K562 (cell line): ENCODE results near the gene PTPN14. TPM values are rescaled to one million over a fixed set of nuclear protein-coding genes. Genes with fewer than 3 reads are reported as not detected.
A peak's percentile ranks its signal among the peaks of the same experiment; 100 is the strongest.

ENCODE experiments used
- ATAC-seq: fragments of 200-7000 bp; cut with Tn5 transposase; 3 replicates; pipeline ENCODE4 v1.9.1; 2020; ENCODE audit warnings: moderate library complexity
- BruUV-seq: library from RNA; stranded (reverse); fragments of 400-500 nt; replicated peaks from 2 replicates; lab custom pipeline; 2021; lab: Mats Ljungman, UMichigan
- CTCF ChIA-PET: fragments of 300-600 bp; formaldehyde crosslinking; extraction: SDS; loops from one replicate; lab custom pipeline; 2021; ENCODE audit warnings: low intra/inter-chr PET ratio; lab: Yijun Ruan, JAX
- POLR2A ChIA-PET: fragments of 300-600, 350-650 bp; sonication (Branson Sonifier 250); formaldehyde crosslinking; extraction: SDS; loops from one replicate; lab custom pipeline; 2021; ENCODE audit warnings: antibody characterized with exemption, inconsistent platforms; lab: Yijun Ruan, JAX
- DNase-seq, 4 experiments: peaks; one replicate each; pipeline versions ENCODE4 v3.0.0 to v3.0.0-alpha.2; 2011 to 2018; ENCODE audit warnings: low spot score in 3 of 4, mixed read lengths in 3 of 4; ENCODE audit errors: extremely low read depth in 1 of 4
- FAIRE-seq: peaks from 2 replicates; lab custom pipeline; 2011; peaks lifted over from hg19 to GRCh38; lab: Jason Lieb, UNC
- H2AFZ ChIP-seq: 2 replicates; pipeline ENCODE4 v1.6.0; 2011; ENCODE audit warnings: low read depth, low read length, control low read depth, inconsistent platforms
- H3K27ac ChIP-seq: fragments of 200-600 bp; 3 replicates; pipeline ENCODE4 v1.8.0; 2011; ENCODE audit warnings: low read depth, mild to moderate bottlenecking, control low read depth, inconsistent platforms, low read length, moderate library complexity, mixed read lengths; ENCODE audit errors: extremely low read depth
- H3K27me3 ChIP-seq, 2 experiments: fragments of 300-600 bp in 1 of 2; 2 replicates in 1 of 2; 3 replicates in 1 of 2; pipeline versions ENCODE4 v1.6.0 to v1.8.0; 2011; ENCODE audit warnings: inconsistent platforms in 2 of 2, low read length in 2 of 2, mild to moderate bottlenecking in 1 of 2, mixed read lengths in 1 of 2, moderate library complexity in 1 of 2; ENCODE audit not compliant: control insufficient read depth in 2 of 2, insufficient read depth in 2 of 2
- H3K36me3 ChIP-seq: fragments of 300-600 bp; 3 replicates; pipeline ENCODE4 v1.8.0; 2011; ENCODE audit warnings: mild to moderate bottlenecking, low read length, inconsistent platforms; ENCODE audit not compliant: control insufficient read depth, insufficient read depth
- H3K4me1 ChIP-seq, 2 experiments: fragments of 200-600 bp in 1 of 2; replicated peaks in 1 of 2; 2 replicates in 1 of 2; 3 replicates in 1 of 2; pipeline versions ENCODE4 v1.5.1 to v1.8.0; 2011; ENCODE audit warnings: inconsistent platforms in 2 of 2, low read length in 2 of 2, mild to moderate bottlenecking in 1 of 2, mixed read lengths in 1 of 2, moderate library complexity in 1 of 2; ENCODE audit not compliant: control insufficient read depth in 2 of 2, insufficient read depth in 2 of 2
- H3K4me2 ChIP-seq: 2 replicates; pipeline ENCODE4 v1.6.1; 2011; ENCODE audit warnings: low read length, control low read depth, inconsistent platforms, mixed read lengths; ENCODE audit not compliant: insufficient read depth
- H3K4me3 ChIP-seq: fragments of 200-600 bp; sonication (generic), shearing (Covaris generic); 2 replicates; pipeline ENCODE4 v1.5.1; 2016; ENCODE audit warnings: control low read depth, inconsistent platforms
- H3K79me2 ChIP-seq: fragments of 200-600 bp; 3 replicates; pipeline ENCODE4 v1.8.0; 2011; ENCODE audit warnings: low read length, inconsistent platforms; ENCODE audit not compliant: control insufficient read depth, insufficient read depth
- H3K9ac ChIP-seq, 2 experiments: 2 replicates each; pipeline versions ENCODE4 v1.6.0 to v1.6.1; 2011; ENCODE audit warnings: low read depth in 2 of 2, low read length in 2 of 2, control low read depth in 1 of 2, inconsistent platforms in 1 of 2, mild to moderate bottlenecking in 1 of 2, mixed read lengths in 1 of 2; ENCODE audit not compliant: insufficient read depth in 1 of 2
- H3K9me1 ChIP-seq: one replicate; pipeline ENCODE4 v1.6.0; 2011; ENCODE audit warnings: inconsistent platforms, mild to moderate bottlenecking, low read length, moderate library complexity; ENCODE audit not compliant: control insufficient read depth, insufficient read depth
- H3K9me3 ChIP-seq: replicated peaks from 2 replicates; pipeline ENCODE4 v1.5.1; 2011; ENCODE audit warnings: low read depth, low read length, inconsistent platforms; ENCODE audit not compliant: control insufficient read depth, insufficient read depth
- H4K20me1 ChIP-seq: replicated peaks from 2 replicates; pipeline ENCODE4 v1.6.1; 2011; ENCODE audit warnings: low read length, inconsistent platforms, mixed read lengths; ENCODE audit not compliant: control insufficient read depth, insufficient read depth
- MLX ChIP-seq, 2 experiments: fragments of 450-650 bp in 1 of 2; sonication (generic) in 1 of 2; formaldehyde crosslinking; conservative IDR thresholded peaks; 2 replicates each; pipeline versions ENCODE4 v1.4.0 to v1.8.1; 2020 to 2022; ENCODE audit warnings: mild to moderate bottlenecking in 1 of 2, missing genetic modification reagents in 1 of 2
- PBX2 ChIP-seq, 2 experiments: IDR thresholded peaks in 1 of 2; conservative IDR thresholded peaks in 1 of 2; 2 replicates each; pipeline ENCODE4 v1.6.1; 2016; ENCODE audit warnings: low read depth in 2 of 2, mild to moderate bottlenecking in 1 of 2, missing compliant biosample characterization in 1 of 2, missing genetic modification characterization in 1 of 2, moderate library complexity in 1 of 2
- PKNOX1 ChIP-seq: fragments of 450-650 bp; IDR thresholded peaks from 2 replicates; pipeline ENCODE4 v1.6.1; 2016
- PRDM10 ChIP-seq: fragments of 450-650 bp; IDR thresholded peaks from 2 replicates; pipeline ENCODE4 v1.6.1; 2018; ENCODE audit not compliant: partially characterized antibody
- THAP12 ChIP-seq: fragments of 250-450 bp; sonication (Bioruptor Pico); IDR thresholded peaks from 2 replicates; pipeline ENCODE4 v1.9.0; 2021; ENCODE audit warnings: mild to moderate bottlenecking, inconsistent platforms
- ZBTB17 ChIP-seq: fragments of 450-650 bp; formaldehyde crosslinking; IDR thresholded peaks from 2 replicates; pipeline ENCODE4 v1.4.0; 2020; ENCODE audit warnings: mild to moderate bottlenecking
- WGBS: fragments of 100-300 bp; shearing (Covaris generic); methylation state at CpG from one replicate; pipeline ENCODE4 v1.1.6; 2016; ENCODE audit warnings: low coverage, mixed read lengths; ENCODE audit not compliant: insufficient coverage; ENCODE audit errors: missing lambda C conversion rate; 5-methylcytosine and 5-hydroxymethylcytosine counted together
- in situ Hi-C: fragments of 300-500 bp; cut with MboI; formaldehyde crosslinking; loops from 4 replicates; pipeline ENCODE4 v1.15.0; 2018; ENCODE audit warnings: inconsistent platforms, mixed read lengths
- intact Hi-C: fragments of 100-400 bp; cut with micrococcal nuclease; formaldehyde crosslinking; loops from 2 replicates; pipeline ENCODE4 v1.14.2; 2022
- polyA plus RNA-seq, 8 experiments: library from polyadenylated mRNA; depleted of rRNA in 4 of 8; stranded (reverse) in 5 of 8; unstranded in 3 of 8; fragments of >200 nt; fragmentation: Nextera tagmentation in 2 of 8; fragmentation: Illumina TruSeq in 1 of 8; extraction: Ambion mirVana in 2 of 8; extraction: Trizol in 1 of 8; gene quantifications; 2 replicates each; pipeline versions ENCODE4 v1.2.1 to v1.2.3, GENCODE V29; 2011 to 2014; ENCODE audit warnings: inconsistent platforms in 1 of 8, missing spikeins in 1 of 8
- total RNA-seq, 7 experiments: library from RNA; depleted of rRNA in 6 of 7; stranded (reverse); fragments of >200 nt in 6 of 7; fragmentation: Illumina TruSeq in 2 of 7; extraction: Trizol in 2 of 7; gene quantifications; 2 replicates each; pipeline versions ENCODE4 v1.2.1 to v1.2.3, GENCODE V29; 2011 to 2021; ENCODE audit warnings: low replicate concordance in 1 of 7
- TF ChIP-seq, protein P1 (sequence below): fragments of 250-450 bp; sonication (Bioruptor Pico); IDR thresholded peaks from 2 replicates; pipeline ENCODE4 v1.8.0; 2021; ENCODE audit warnings: moderate library complexity, mild to moderate bottlenecking, inconsistent platforms

PTPN14 gene
- total and polyA plus RNA-seq, 9 of the 15 experiments (the other 6 are each of a cell fraction or from before 2014, with no cell fraction given), result 0.01 to 0.29 (median 0.04) TPM; not detected in 6

DNA sequence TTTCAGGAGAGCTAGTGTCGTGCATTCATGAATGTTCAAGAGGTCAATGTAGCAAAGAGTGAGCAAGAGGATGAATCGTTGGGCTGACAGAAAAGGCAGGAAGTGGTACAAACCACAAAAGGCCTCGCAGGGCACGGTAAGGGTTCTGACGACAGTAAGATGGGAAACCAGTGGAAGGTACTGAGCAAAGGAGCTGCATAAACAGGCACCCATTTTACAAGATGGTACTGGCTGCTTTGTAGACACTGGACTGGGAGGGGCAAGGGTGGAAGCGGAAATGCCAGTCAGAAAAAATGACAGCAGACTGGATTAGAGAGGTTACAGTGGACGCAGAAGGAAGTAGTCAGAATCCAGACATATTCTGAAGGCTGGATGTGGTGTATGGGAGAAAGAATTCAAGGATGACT lies 123.5 kb downstream of the PTPN14 start:
- in situ Hi-C loops, result no loop called here
- ChIA-PET CTCF (no interaction called here), POLR2A (no interaction called here)
- Histone ChIP-seq H3K36me3 (no peaks in the 10 kb centered on the region), H2AFZ (no peak overlapping the region), H3K4me3 (no peak overlapping the region), H3K4me2 (no peak overlapping the region), H3K9me1 (no peaks in the 10 kb centered on the region), H3K9me3 (no peaks in the 10 kb centered on the region), H3K4me1 (no peaks in the 10 kb centered on the region; a peak in 1 of 5 replicates), H3K79me2 (no peaks in the 10 kb centered on the region), H4K20me1 (no peaks in the 10 kb centered on the region), H3K27me3 (peaks cover 0 to 4% of the 10 kb centered on the region in 2 experiments; a peak in 3 of 5 replicates), H3K27ac (no peak overlapping the region), H3K9ac (no peak overlapping the region)
- ATAC-seq (no peak), DNase-seq (no peak), FAIRE-seq (no peak)
- intact Hi-C loops, result no loop called here
- WGBS, result 1% methylated on average over 7 of the region's 7 CpGs
- no TSS peak for BruUV-seq
- TF ChIP-seq, protein P1, sequence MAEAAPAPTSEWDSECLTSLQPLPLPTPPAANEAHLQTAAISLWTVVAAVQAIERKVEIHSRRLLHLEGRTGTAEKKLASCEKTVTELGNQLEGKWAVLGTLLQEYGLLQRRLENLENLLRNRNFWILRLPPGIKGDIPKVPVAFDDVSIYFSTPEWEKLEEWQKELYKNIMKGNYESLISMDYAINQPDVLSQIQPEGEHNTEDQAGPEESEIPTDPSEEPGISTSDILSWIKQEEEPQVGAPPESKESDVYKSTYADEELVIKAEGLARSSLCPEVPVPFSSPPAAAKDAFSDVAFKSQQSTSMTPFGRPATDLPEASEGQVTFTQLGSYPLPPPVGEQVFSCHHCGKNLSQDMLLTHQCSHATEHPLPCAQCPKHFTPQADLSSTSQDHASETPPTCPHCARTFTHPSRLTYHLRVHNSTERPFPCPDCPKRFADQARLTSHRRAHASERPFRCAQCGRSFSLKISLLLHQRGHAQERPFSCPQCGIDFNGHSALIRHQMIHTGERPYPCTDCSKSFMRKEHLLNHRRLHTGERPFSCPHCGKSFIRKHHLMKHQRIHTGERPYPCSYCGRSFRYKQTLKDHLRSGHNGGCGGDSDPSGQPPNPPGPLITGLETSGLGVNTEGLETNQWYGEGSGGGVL (CRISPR knock-in tag), result no peak
- TF ChIP-seq MLX (CRISPR knock-in tag; conservative IDR thresholded peaks at IDR 0.05) (no peak), THAP12 (CRISPR knock-in tag) (no peak), PRDM10 (peak; percentile 39), PBX2 (CRISPR knock-in tag; IDR thresholded peaks at IDR 0.05; ENCODE audit: low read depth) (no peak), PBX2 (tag; conservative IDR thresholded peaks at IDR 0.05; ENCODE audit: low read depth) (peak; percentile 11; the same call in 1 of the 2 replicates), ZBTB17 (CRISPR knock-in tag) (no peak), PKNOX1 (peak; percentile 52)
